HL-60 (cell line): ENCODE results near the gene POLR2C.

Experiments
- DNase-seq, 2 experiments: peaks; one replicate each; pipeline ENCODE4 v3.0.0-alpha.2; 2010 to 2020; ENCODE audit warnings: low read depth in 1 of 2, low spot score in 1 of 2
- H3K27ac ChIP-seq: fragments of 250-450 bp; sonication (Bioruptor Pico); replicated peaks from 2 replicates; pipeline ENCODE4 v1.5.1; 2020; ENCODE audit warnings: mild to moderate bottlenecking, moderate library complexity
- H3K27me3 ChIP-seq: fragments of 250-450 bp; sonication (Bioruptor Pico); 2 replicates; pipeline ENCODE4 v1.5.1; 2021; ENCODE audit warnings: mild to moderate bottlenecking, moderate library complexity; ENCODE audit not compliant: insufficient read depth, poor library complexity, severe bottlenecking
- H3K4me3 ChIP-seq: replicated peaks from 2 replicates; pipeline ENCODE4 v1.5.1; 2011; ENCODE audit warnings: mild to moderate bottlenecking, control low read depth, low read length; ENCODE audit not compliant: insufficient read depth
- GABPA ChIP-seq: IDR thresholded peaks from 2 replicates; pipeline ENCODE4 v1.6.1; 2012; ENCODE audit warnings: low read depth
- POLR2AphosphoS5 ChIP-seq: IDR thresholded peaks from 2 replicates; pipeline ENCODE4 v1.6.1; 2012; ENCODE audit warnings: low read depth
- SPI1 ChIP-seq: IDR thresholded peaks from 2 replicates; pipeline ENCODE4 v1.6.1; 2012; ENCODE audit warnings: low read depth, mild to moderate bottlenecking, borderline replicate concordance
- TF ChIP-seq, protein P1 (sequence below): IDR thresholded peaks from 2 replicates; pipeline ENCODE4 v1.6.1; 2012; ENCODE audit warnings: low read depth; ENCODE audit not compliant: insufficient replicate concordance
- TF ChIP-seq, protein P2 (sequence below): IDR thresholded peaks from one replicate; pipeline ENCODE4 v1.5.1; 2011; ENCODE audit warnings: low read length, control low read depth, inconsistent platforms; ENCODE audit not compliant: insufficient read depth

The POLR2C gene

DNA sequence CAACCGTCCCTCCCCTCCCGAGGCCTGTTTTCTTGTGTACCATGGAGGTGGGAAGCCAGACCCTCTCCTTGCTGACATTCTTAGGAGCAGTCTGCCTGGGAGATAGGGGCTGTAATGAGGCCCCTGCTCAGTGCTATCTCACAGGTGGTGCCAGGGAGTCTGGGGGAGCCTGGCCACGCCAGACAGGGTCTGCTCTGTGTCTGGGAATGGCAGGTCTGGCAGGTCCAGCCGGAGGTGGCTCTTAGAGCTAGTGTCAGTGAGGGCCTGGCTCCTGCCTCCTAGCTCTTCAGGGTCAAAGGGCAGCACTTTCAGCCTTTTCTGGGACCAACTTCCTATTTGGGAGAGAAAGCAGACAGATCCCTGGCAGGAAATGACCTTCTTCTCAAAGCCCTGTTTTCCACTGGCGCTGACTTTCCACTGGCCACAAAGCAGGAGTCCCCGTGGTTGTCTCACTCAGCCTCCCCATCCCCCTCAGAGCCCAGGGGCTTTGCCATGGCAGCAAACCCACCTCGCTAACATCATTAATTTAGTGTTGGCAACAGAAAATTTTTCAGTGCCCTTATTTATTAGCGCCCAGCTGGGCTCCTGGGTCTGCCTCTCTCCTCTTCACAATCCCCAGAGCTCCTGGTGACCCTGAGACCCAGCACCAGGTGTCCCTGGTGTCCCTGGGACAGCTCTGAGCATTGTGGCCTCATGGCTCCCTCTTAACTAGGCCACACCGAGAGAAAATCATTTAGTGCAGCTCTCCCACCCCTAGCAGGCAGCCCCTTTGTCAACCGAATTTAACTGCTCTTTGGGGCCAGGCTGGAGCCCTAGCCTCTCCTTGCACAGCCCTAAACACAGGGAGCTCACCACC, 47.8 kb downstream of the POLR2C start:
- no peak overlapping the region for H3K27ac ChIP-seq

DNA sequence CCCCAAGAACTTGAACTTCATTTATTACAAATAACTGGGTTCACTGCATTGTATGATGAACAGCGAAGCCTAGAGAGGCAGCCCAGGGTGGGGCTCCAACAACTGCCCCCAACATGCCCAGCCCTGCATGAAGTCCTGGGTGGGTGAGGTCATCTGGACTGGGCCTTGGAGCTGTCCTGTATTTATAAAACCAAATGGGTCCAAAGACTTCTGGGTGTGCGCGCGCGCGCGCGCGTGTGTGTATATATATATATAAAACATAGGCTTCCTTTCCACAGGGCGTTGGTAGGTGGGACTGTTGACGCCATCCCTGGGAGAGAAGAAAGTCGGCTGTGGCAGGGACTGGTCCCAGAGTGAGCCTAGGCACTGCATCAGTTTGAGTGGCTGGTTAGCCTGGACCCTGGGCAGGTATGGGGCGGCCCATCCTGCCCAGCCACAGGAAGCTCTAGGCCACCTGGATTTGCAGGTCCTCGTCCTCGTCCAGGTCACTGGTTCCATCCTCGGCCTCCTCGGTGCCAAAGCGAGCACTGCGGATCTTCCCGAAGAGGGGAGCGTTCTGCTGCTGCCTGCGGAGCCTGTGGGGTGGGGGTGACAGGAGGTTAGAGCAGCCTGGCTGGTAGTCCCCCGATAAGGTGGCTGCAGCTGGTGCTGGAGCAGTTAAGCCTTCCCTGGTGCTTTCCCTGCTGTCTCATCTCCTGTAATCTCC, 50.0 kb downstream of the POLR2C start:
- TF ChIP-seq GABPA (no peak), POLR2AphosphoS5 (no peak), SPI1 (no peak)
- TF ChIP-seq, protein P1, sequence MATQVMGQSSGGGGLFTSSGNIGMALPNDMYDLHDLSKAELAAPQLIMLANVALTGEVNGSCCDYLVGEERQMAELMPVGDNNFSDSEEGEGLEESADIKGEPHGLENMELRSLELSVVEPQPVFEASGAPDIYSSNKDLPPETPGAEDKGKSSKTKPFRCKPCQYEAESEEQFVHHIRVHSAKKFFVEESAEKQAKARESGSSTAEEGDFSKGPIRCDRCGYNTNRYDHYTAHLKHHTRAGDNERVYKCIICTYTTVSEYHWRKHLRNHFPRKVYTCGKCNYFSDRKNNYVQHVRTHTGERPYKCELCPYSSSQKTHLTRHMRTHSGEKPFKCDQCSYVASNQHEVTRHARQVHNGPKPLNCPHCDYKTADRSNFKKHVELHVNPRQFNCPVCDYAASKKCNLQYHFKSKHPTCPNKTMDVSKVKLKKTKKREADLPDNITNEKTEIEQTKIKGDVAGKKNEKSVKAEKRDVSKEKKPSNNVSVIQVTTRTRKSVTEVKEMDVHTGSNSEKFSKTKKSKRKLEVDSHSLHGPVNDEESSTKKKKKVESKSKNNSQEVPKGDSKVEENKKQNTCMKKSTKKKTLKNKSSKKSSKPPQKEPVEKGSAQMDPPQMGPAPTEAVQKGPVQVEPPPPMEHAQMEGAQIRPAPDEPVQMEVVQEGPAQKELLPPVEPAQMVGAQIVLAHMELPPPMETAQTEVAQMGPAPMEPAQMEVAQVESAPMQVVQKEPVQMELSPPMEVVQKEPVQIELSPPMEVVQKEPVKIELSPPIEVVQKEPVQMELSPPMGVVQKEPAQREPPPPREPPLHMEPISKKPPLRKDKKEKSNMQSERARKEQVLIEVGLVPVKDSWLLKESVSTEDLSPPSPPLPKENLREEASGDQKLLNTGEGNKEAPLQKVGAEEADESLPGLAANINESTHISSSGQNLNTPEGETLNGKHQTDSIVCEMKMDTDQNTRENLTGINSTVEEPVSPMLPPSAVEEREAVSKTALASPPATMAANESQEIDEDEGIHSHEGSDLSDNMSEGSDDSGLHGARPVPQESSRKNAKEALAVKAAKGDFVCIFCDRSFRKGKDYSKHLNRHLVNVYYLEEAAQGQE = no peak
- TF ChIP-seq, protein P2, sequence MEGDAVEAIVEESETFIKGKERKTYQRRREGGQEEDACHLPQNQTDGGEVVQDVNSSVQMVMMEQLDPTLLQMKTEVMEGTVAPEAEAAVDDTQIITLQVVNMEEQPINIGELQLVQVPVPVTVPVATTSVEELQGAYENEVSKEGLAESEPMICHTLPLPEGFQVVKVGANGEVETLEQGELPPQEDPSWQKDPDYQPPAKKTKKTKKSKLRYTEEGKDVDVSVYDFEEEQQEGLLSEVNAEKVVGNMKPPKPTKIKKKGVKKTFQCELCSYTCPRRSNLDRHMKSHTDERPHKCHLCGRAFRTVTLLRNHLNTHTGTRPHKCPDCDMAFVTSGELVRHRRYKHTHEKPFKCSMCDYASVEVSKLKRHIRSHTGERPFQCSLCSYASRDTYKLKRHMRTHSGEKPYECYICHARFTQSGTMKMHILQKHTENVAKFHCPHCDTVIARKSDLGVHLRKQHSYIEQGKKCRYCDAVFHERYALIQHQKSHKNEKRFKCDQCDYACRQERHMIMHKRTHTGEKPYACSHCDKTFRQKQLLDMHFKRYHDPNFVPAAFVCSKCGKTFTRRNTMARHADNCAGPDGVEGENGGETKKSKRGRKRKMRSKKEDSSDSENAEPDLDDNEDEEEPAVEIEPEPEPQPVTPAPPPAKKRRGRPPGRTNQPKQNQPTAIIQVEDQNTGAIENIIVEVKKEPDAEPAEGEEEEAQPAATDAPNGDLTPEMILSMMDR = no peak
- H3K27me3 ChIP-seq = no peaks in the 10 kb centered on the region
- H3K27ac ChIP-seq = no peak overlapping the region
- no peak for DNase-seq
- no peak overlapping the region for H3K4me3 ChIP-seq

More for the DNA sequence above, 47.8 kb downstream of the POLR2C start:
- DNase-seq = no peak
- TF ChIP-seq, protein P1 = no peak
- TF ChIP-seq GABPA = no peak
- TF ChIP-seq SPI1 = no peak
- no peak for TF ChIP-seq POLR2AphosphoS5
- TF ChIP-seq, protein P2 = no peak
- Histone ChIP-seq H3K27me3 (no peaks in the 10 kb centered on the region), H3K4me3 (no peak overlapping the region)

DNA sequence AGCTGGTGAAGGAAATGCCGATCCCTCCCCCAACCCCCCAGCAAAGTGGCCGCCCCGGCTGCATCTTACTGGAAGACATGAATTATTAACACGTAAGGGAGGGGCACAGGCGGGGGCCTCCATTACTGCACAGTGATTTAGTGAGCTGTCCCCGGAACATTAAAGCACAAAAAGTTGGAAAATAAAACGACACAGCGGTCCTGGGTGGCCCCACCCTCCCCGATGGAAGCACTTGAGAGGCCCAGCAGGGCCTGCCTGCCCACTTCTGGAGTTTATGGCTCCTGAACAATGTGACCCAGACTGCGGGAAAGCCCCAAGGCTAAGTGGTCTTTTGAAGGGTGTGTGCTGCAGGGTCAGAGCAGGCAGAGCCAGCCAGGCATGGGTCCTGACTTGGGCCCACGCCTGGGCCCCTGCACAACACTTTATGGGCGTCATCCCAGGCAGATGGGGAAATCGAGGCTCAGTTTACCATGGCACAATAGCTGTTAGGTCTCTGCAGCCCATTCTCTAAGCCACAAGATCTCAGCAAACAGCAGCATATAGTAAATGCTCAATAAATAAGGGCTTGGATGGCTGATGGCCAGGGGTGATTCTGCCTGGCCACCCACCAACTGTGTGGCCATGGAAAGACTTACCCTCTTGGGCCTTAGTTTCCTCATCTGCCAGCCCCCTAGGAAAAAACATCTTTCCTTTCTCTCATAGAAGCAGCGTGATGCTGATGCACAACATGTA, 51.1 kb downstream of the POLR2C start:
- no peak for DNase-seq
- TF ChIP-seq SPI1 (no peak), POLR2AphosphoS5 (no peak)
- TF ChIP-seq, protein P1 = no peak
- TF ChIP-seq, protein P2 = no peak

More for the DNA sequence above, 51.1 kb downstream of the POLR2C start:
- H3K4me3 ChIP-seq = no peak overlapping the region
- H3K27ac ChIP-seq = no peak overlapping the region
- no peaks in the 10 kb centered on the region for H3K27me3 ChIP-seq
